DMS153 treated with DMSO at 0.1 percent for 48 hours (cell line): ENCODE results near the gene CKMT2.

Source experiments
- DNase-seq: peaks from one replicate; lab custom pipeline; 2025; ENCODE audit not compliant: unreplicated experiment; lab: John Stamatoyannopoulos, UW

CKMT2 gene

DNA sequence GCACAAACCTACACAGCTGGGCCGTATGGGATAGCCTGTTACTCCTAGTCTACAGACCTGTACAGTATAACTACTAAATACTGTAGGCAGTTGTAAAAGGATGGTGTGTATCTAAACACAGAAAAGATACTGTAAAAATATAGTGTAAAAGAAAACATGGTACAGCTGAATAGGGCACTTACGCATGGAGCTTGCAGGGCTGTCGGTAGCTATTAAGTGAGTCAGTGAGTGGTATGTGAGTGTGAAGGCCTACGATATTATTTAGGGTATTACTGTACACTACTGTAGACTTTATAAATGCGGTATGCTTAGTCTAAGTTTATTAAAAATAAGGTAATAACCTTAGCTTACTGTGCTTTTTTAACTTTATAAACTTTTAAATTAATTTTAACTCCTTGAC lies 69.5 kb downstream of the CKMT2 start:
- no peak for DNase-seq

- no peak for DNase-seq
These were observed 70.4 kb downstream of the CKMT2 start for GRCh38 chr5:81303563-81303962.

GRCh38 chr5:81305785-81306184 lies 72.7 kb downstream of the CKMT2 start:
- DNase-seq, result no peak

- no peak for DNase-seq
These were observed 75.7 kb downstream of the CKMT2 start for GRCh38 chr5:81308836-81309235.

DNA sequence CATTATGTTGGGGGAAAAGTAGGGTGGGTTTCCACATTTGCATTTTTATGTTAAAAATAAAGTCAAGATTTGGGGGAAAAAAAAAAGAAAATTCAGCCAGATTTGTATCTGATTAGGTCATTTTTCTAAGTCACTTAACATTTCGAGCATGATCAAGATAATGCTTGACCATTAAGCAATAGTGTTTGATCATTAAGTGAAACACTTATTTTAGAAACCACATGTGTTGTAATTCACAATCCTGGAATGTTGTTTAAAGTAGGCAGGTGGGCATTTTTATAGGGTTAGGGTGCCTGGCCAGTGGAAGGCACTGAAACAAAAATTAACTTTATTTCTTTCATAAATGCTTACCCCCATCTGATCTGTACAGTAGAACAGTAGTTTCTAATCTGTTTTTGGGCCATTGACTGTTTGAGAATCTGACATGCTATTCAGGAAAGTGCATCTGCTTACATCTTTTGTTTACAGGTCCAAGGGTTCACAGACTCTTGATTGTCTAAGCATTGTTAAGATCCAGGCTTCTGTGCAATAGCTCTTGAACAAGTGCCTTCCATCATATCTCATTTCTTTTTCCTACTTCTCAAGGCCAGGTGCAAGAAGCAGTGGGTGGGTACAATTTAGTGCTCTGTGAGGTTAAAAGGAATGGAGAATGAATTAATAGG lies 77.4 kb downstream of the CKMT2 start:
- no peak for DNase-seq

GRCh38 chr5:81313278-81313677 lies 80.2 kb downstream of the CKMT2 start:
- DNase-seq, result no peak

DNA sequence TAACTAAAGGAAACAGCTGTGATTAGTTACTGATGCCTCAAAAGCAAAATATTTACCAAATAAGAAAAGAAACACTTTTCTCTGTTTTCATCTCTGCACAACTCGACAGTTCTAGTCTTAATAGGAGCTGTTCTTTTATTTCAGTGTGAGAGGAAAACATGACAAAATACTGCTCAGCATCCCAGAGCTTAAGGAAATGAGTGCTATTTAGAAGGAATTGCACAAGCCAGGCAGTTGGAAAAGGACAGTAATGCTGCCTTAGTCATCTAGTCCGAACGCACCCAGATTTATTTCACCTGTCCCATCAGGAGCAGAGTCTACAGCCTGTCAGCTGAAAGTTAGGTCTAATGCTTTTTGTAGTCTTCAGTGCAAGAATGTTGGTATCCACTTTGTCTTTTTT lies 80.6 kb downstream of the CKMT2 start:
- no peak for DNase-seq

GRCh38 chr5:81314581-81314980 lies 81.5 kb downstream of the CKMT2 start:
- DNase-seq, result no peak

- DNase-seq, result no peak
These were observed 82.2 kb downstream of the CKMT2 start for GRCh38 chr5:81315336-81315735.

- no peak for DNase-seq
These were observed 82.7 kb downstream of the CKMT2 start for GRCh38 chr5:81315830-81316229.
